Neural cell (in vitro differentiated cells): ENCODE data around the gene STK17B. TPM values are rescaled to one million over a fixed set of nuclear protein-coding genes. Genes with fewer than 3 reads are reported as not detected.

Experiments used
- H2AFZ ChIP-seq: fragments of 200-600, 300-800 bp; sonication (generic), shearing (Covaris generic); 2 replicates; pipeline ENCODE4 v1.6.0; 2014; ENCODE audit warnings: low read depth, mild to moderate bottlenecking, antibody characterized with exemption, low read length, moderate library complexity
- H3F3A ChIP-seq: fragments of 200-600 bp; shearing (Covaris generic); 2 replicates; pipeline ENCODE4 v1.6.1; 2016; ENCODE audit warnings: mild to moderate bottlenecking, moderate library complexity, mixed read lengths, antibody characterized with exemption, low read length; ENCODE audit not compliant: insufficient read depth, poor library complexity, severe bottlenecking
- H3K27ac ChIP-seq: fragments of 200-600, 300-800 bp; sonication (generic), shearing (Covaris generic); 2 replicates; pipeline ENCODE4 v1.5.1; 2014; ENCODE audit warnings: mild to moderate bottlenecking, low read length, moderate library complexity
- H3K27me3 ChIP-seq: fragments of 300-800, 200-600 bp; sonication (generic), shearing (Covaris generic); 2 replicates; pipeline ENCODE4 v1.6.0; 2014; ENCODE audit warnings: mild to moderate bottlenecking, low read depth, low read length, moderate library complexity; ENCODE audit not compliant: insufficient read depth
- H3K36me3 ChIP-seq: fragments of 300-800, 200-600 bp; sonication (generic), shearing (Covaris generic); 2 replicates; pipeline ENCODE4 v1.5.1; 2014; ENCODE audit warnings: mild to moderate bottlenecking, antibody characterized with exemption, low read length, moderate library complexity; ENCODE audit not compliant: insufficient read depth
- H3K4me2 ChIP-seq: fragments of 300-800, 200-600 bp; sonication (generic), shearing (Covaris generic); 2 replicates; pipeline ENCODE4 v1.6.0; 2014; ENCODE audit warnings: mild to moderate bottlenecking, low read length
- H3K4me3 ChIP-seq: fragments of 300-800, 200-600 bp; sonication (generic), shearing (Covaris generic); 2 replicates; pipeline ENCODE4 v1.5.1; 2014; ENCODE audit warnings: mild to moderate bottlenecking, low read length, moderate library complexity
- H3K79me2 ChIP-seq: fragments of 200-600 bp; shearing (Covaris generic); replicated peaks from 2 replicates; pipeline ENCODE4 v1.6.0; 2014; ENCODE audit warnings: mild to moderate bottlenecking, low read length, moderate library complexity; ENCODE audit not compliant: insufficient read depth
- H3K9ac ChIP-seq: fragments of 300-800, 200-600 bp; sonication (generic), shearing (Covaris generic); 2 replicates; pipeline ENCODE4 v1.6.1; 2016; ENCODE audit warnings: mild to moderate bottlenecking, low read length, mixed read lengths
- H3K9me2 ChIP-seq: fragments of 200-600 bp; shearing (Covaris generic); 2 replicates; pipeline ENCODE4 v1.6.1; 2016; ENCODE audit warnings: mild to moderate bottlenecking, low read length, mixed read lengths; ENCODE audit not compliant: insufficient read depth
- H3K9me3 ChIP-seq: fragments of 200-600, 300-800 bp; sonication (generic), shearing (Covaris generic); 2 replicates; pipeline ENCODE4 v1.6.1; 2016; ENCODE audit warnings: mild to moderate bottlenecking, mixed run types, low read length, moderate library complexity, mixed read lengths
- H4K20me1 ChIP-seq: fragments of 200-600 bp; shearing (Covaris generic); 2 replicates; pipeline ENCODE4 v1.6.1; 2016; ENCODE audit warnings: mild to moderate bottlenecking, mixed run types; ENCODE audit not compliant: insufficient read depth
- CTCF ChIP-seq: fragments of 450-650 bp; IDR thresholded peaks from 2 replicates; pipeline ENCODE4 v1.5.1; 2014; ENCODE audit warnings: antibody characterized with exemption, mild to moderate bottlenecking, moderate library complexity; ENCODE audit not compliant: poor library complexity, severe bottlenecking
- EP300 ChIP-seq: fragments of 450-650 bp; conservative IDR thresholded peaks from 2 replicates; pipeline ENCODE4 v1.6.1; 2014; ENCODE audit warnings: antibody characterized with exemption, mild to moderate bottlenecking, moderate library complexity; ENCODE audit not compliant: poor library complexity, severe bottlenecking
- EZH2 ChIP-seq: fragments of 200-600, 300-800 bp; shearing (Covaris generic), sonication (generic); IDR thresholded peaks from 2 replicates; pipeline ENCODE4 v1.6.1; 2014; ENCODE audit warnings: antibody characterized with exemption, low read length, borderline replicate concordance, mild to moderate bottlenecking; ENCODE audit not compliant: insufficient read depth, poor library complexity, severe bottlenecking
- MXI1 ChIP-seq: fragments of 450-650 bp; conservative IDR thresholded peaks from 2 replicates; pipeline ENCODE4 v1.6.1; 2014; ENCODE audit warnings: antibody characterized with exemption, mild to moderate bottlenecking; ENCODE audit not compliant: poor library complexity, severe bottlenecking
- POLR2AphosphoS5 ChIP-seq: IDR thresholded peaks from 2 replicates; pipeline ENCODE4 v1.6.1; 2012
- RAD21 ChIP-seq: fragments of 450-650 bp; conservative IDR thresholded peaks from 2 replicates; pipeline ENCODE4 v1.6.1; 2014; ENCODE audit warnings: antibody characterized with exemption, mild to moderate bottlenecking, moderate library complexity
- REST ChIP-seq: IDR thresholded peaks from 2 replicates; pipeline ENCODE4 v1.6.1; 2012; ENCODE audit warnings: borderline replicate concordance
- SMC3 ChIP-seq: fragments of 450-650 bp; conservative IDR thresholded peaks from 2 replicates; pipeline ENCODE4 v1.6.1; 2014; ENCODE audit warnings: antibody characterized with exemption, mild to moderate bottlenecking, moderate library complexity; ENCODE audit not compliant: poor library complexity
- TAF1 ChIP-seq: IDR thresholded peaks from 2 replicates; pipeline ENCODE4 v1.6.1; 2012; ENCODE audit warnings: low read depth
- polyA plus RNA-seq: library from polyadenylated mRNA; depleted of rRNA; stranded (reverse); fragments of >200 nt; gene quantifications from 2 replicates; pipeline ENCODE4 v1.2.3, GENCODE V29; 2014

Gene STK17B
- polyA plus RNA-seq, 1 donor from 2014 or later = 0.67 TPM

GRCh38 chr2:196130039-196130825 lies 41.1 kb downstream of the STK17B start:
- Histone ChIP-seq H3F3A (no peaks in the 10 kb centered on the region), H3K9me3 (peaks cover 17% of the 10 kb centered on the region), H2AFZ (no peak overlapping the region), H3K27me3 (no peaks in the 10 kb centered on the region), H3K9ac (no peak overlapping the region), H3K4me2 (no peak overlapping the region), H3K9me2 (no peaks in the 10 kb centered on the region), H3K36me3 (no peaks in the 10 kb centered on the region), H3K4me3 (no peak overlapping the region), H4K20me1 (no peaks in the 10 kb centered on the region), H3K79me2 (no peaks in the 10 kb centered on the region), H3K27ac (no peak overlapping the region)
- TF ChIP-seq POLR2AphosphoS5 = no peak
- no peak for TF ChIP-seq EZH2
- TF ChIP-seq REST = no peak
- no peak for TF ChIP-seq SMC3
- TF ChIP-seq RAD21 = no peak
- TF ChIP-seq EP300 = no peak
- TF ChIP-seq CTCF = no peak
- TF ChIP-seq MXI1 = no peak
- no peak for TF ChIP-seq TAF1

- Histone ChIP-seq H3K4me3 (no peak overlapping the region), H3K9me2 (no peaks in the 10 kb centered on the region), H3K4me2 (no peak overlapping the region), H3F3A (no peaks in the 10 kb centered on the region), H3K27ac (no peak overlapping the region), H3K79me2 (no peaks in the 10 kb centered on the region), H4K20me1 (no peaks in the 10 kb centered on the region), H3K9me3 (peaks cover 17% of the 10 kb centered on the region), H3K27me3 (no peaks in the 10 kb centered on the region), H3K9ac (no peak overlapping the region), H3K36me3 (no peaks in the 10 kb centered on the region), H2AFZ (no peak overlapping the region)
- TF ChIP-seq RAD21 = no peak
- no peak for TF ChIP-seq TAF1
These were observed 42.6 kb downstream of the STK17B start for GRCh38 chr2:196128749-196129148.
